Endothelial cell of umbilical vein (primary cell): Measurements from ENCODE around the gene DNAJA4. TPM values are rescaled to one million over a fixed set of nuclear protein-coding genes. Genes with fewer than 3 reads are reported as not detected.

Source experiments
- BruUV-seq: library from RNA; stranded (reverse); fragments of 400-500 nt; replicated peaks from 2 replicates; lab custom pipeline; 2021; lab: Mats Ljungman, UMichigan
- CTCF ChIA-PET: fragments of 300-600, 350-600 bp; sonication (Branson Sonifier 250); formaldehyde crosslinking; loops from one replicate; lab custom pipeline; 2021; ENCODE audit warnings: antibody characterized with exemption, inconsistent platforms; lab: Charles Lee
- POLR2A ChIA-PET: fragments of 300-600, 350-600 bp; sonication (Branson Sonifier 250); formaldehyde crosslinking; loops from one replicate; lab custom pipeline; 2021; ENCODE audit warnings: antibody characterized with exemption, inconsistent platforms; lab: Charles Lee
- DNase-seq: peaks from one replicate; pipeline ENCODE4 v3.0.0-alpha.2; 2011; ENCODE audit warnings: low read depth, low spot score
- FAIRE-seq: peaks from 2 replicates; lab custom pipeline; 2011; peaks lifted over from hg19 to GRCh38; lab: Jason Lieb, UNC
- H2AFZ ChIP-seq: 2 replicates; pipeline ENCODE4 v1.6.0; 2012; ENCODE audit warnings: low read depth, low read length, control low read depth, inconsistent platforms
- H3K27ac ChIP-seq: 2 replicates; pipeline ENCODE4 v1.5.1; 2011; ENCODE audit warnings: low read depth, mild to moderate bottlenecking, control low read depth, low read length, moderate library complexity; ENCODE audit not compliant: insufficient read depth
- H3K27me3 ChIP-seq, 2 experiments: 2 replicates each; pipeline versions ENCODE4 v1.6.0 to v1.6.1; 2011; ENCODE audit warnings: low read length in 2 of 2, mixed read lengths in 1 of 2; ENCODE audit not compliant: control insufficient read depth in 2 of 2, insufficient read depth in 2 of 2
- H3K36me3 ChIP-seq, 2 experiments: 2 replicates in 1 of 2; 3 replicates in 1 of 2; pipeline ENCODE4 v1.5.1; 2011; ENCODE audit warnings: low read length in 2 of 2, mild to moderate bottlenecking in 1 of 2, moderate library complexity in 1 of 2; ENCODE audit not compliant: control insufficient read depth in 2 of 2, insufficient read depth in 2 of 2; ENCODE audit errors: extremely low read depth in 1 of 2
- H3K4me1 ChIP-seq: 3 replicates; pipeline ENCODE4 v1.5.1; 2011; ENCODE audit warnings: mild to moderate bottlenecking, low read length; ENCODE audit not compliant: control insufficient read depth, insufficient read depth; ENCODE audit errors: extremely low read depth
- H3K4me2 ChIP-seq: 2 replicates; pipeline ENCODE4 v1.6.1; 2011; ENCODE audit warnings: low read length, control low read depth, mixed read lengths; ENCODE audit not compliant: insufficient read depth
- H3K4me3 ChIP-seq, 3 experiments: fragments of 200-600 bp in 1 of 3; sonication (generic), shearing (Covaris generic) in 1 of 3; replicated peaks in 1 of 3; 2 replicates each; pipeline ENCODE4 v1.5.1; 2011 to 2016; ENCODE audit warnings: control low read depth in 3 of 3, low read length in 3 of 3, mild to moderate bottlenecking in 2 of 3, inconsistent platforms in 1 of 3, low read depth in 1 of 3, moderate library complexity in 1 of 3; ENCODE audit not compliant: insufficient read depth in 1 of 3
- H3K79me2 ChIP-seq: 2 replicates; pipeline ENCODE4 v1.6.0; 2012; ENCODE audit warnings: low read length, inconsistent platforms; ENCODE audit not compliant: control insufficient read depth, insufficient read depth
- H3K9ac ChIP-seq: replicated peaks from 2 replicates; pipeline ENCODE3; 2011; ENCODE audit warnings: low read length, control low read depth; ENCODE audit not compliant: insufficient read depth; ENCODE audit errors: extremely low read depth
- H3K9me1 ChIP-seq: replicated peaks from 3 replicates; pipeline ENCODE4 v1.6.0; 2011; ENCODE audit warnings: mild to moderate bottlenecking, low read length; ENCODE audit not compliant: control insufficient read depth, insufficient read depth; ENCODE audit errors: extremely low read depth
- H3K9me3 ChIP-seq: replicated peaks from 2 replicates; pipeline ENCODE4 v1.5.1; 2012; ENCODE audit warnings: low read length, inconsistent platforms; ENCODE audit not compliant: control insufficient read depth, insufficient read depth
- H4K20me1 ChIP-seq: replicated peaks from 2 replicates; pipeline ENCODE3; 2011; ENCODE audit warnings: mild to moderate bottlenecking, low read length; ENCODE audit not compliant: control insufficient read depth, insufficient read depth; ENCODE audit errors: extremely low read depth
- EZH2 ChIP-seq: IDR thresholded peaks from 2 replicates; pipeline ENCODE4 v1.6.1; 2012; ENCODE audit warnings: borderline replicate concordance, low read depth, mild to moderate bottlenecking, moderate library complexity, low read length, inconsistent platforms; ENCODE audit not compliant: severe bottlenecking
- FOS ChIP-seq: IDR thresholded peaks from 2 replicates; pipeline ENCODE4 v1.6.1; 2011; ENCODE audit warnings: mild to moderate bottlenecking, low read length, moderate library complexity, borderline replicate concordance; ENCODE audit not compliant: insufficient read depth
- GATA2 ChIP-seq: IDR thresholded peaks from 2 replicates; pipeline ENCODE4 v1.7.0; 2011; ENCODE audit warnings: low read depth, mild to moderate bottlenecking, moderate library complexity, mixed read lengths, low read length; ENCODE audit not compliant: insufficient read length, insufficient read depth
- JUN ChIP-seq: IDR thresholded peaks from 2 replicates; pipeline ENCODE4 v1.6.1; 2011; ENCODE audit warnings: borderline replicate concordance, low read depth; ENCODE audit not compliant: insufficient read length, insufficient read depth
- MAX ChIP-seq: IDR thresholded peaks from 2 replicates; pipeline ENCODE4 v1.6.1; 2011; ENCODE audit not compliant: insufficient read depth, insufficient read length
- MYC ChIP-seq: IDR thresholded peaks from one replicate; pipeline ENCODE4 v1.6.1; 2011; ENCODE audit warnings: mild to moderate bottlenecking, low read depth, low read length
- POLR2A ChIP-seq: IDR thresholded peaks from 2 replicates; pipeline ENCODE4 v1.6.1; 2012; ENCODE audit warnings: low read depth, mild to moderate bottlenecking, control low read depth, low read length
- POLR2AphosphoS5 ChIP-seq: IDR thresholded peaks from 2 replicates; pipeline ENCODE4 v1.6.1; 2012; ENCODE audit warnings: low read depth, mild to moderate bottlenecking, control low read depth, low read length, moderate library complexity; ENCODE audit not compliant: insufficient read depth
- dilution Hi-C: fragments of 300-500 bp; cut with MboI; formaldehyde crosslinking; loops from one replicate; pipeline ENCODE4 v1.15.0; 2019; ENCODE audit warnings: low sequenced_read_pairs; ENCODE audit not compliant: extremely low pct_ligation_motif_present
- intact Hi-C: fragments of 100-400 bp; cut with micrococcal nuclease; formaldehyde crosslinking; loops from one replicate; pipeline ENCODE4 v1.10.0; 2022
- polyA plus RNA-seq, 4 experiments: library from polyadenylated mRNA; depleted of rRNA in 3 of 4; stranded (reverse) in 3 of 4; unstranded in 1 of 4; fragments of >200 nt; gene quantifications; 2 replicates each; pipeline versions ENCODE4 v1.2.1 to v1.2.3, GENCODE V29; 2011 to 2012; ENCODE audit warnings: missing spikeins in 1 of 4
- total RNA-seq: library from RNA; stranded (reverse); gene quantifications from 2 replicates; pipeline ENCODE4 v1.2.3, GENCODE V29; 2021
- TF ChIP-seq, protein P1 (sequence below), 2 donors: IDR thresholded peaks; 1 replicate in 1 of 2; 2 replicates in 1 of 2; pipeline ENCODE4 v1.5.1; 2011; ENCODE audit warnings: low read length in 2 of 2, mild to moderate bottlenecking in 2 of 2, moderate library complexity in 2 of 2, control low read depth in 1 of 2, inconsistent platforms in 1 of 2, low read depth in 1 of 2; ENCODE audit not compliant: insufficient read depth in 1 of 2; ENCODE audit errors: extremely low read depth in 1 of 2

DNAJA4 gene
- total and polyA plus RNA-seq, 2 donors (not counting 3 experiments of a cell fraction or from before 2014, with no cell fraction given) = 17.3 to 21.3 TPM

- Histone ChIP-seq H3K9me1 (no peaks in the 10 kb centered on the region), H3K4me1 (no peaks in the 10 kb centered on the region), H3K79me2 (no peaks in the 10 kb centered on the region), H3K4me3 (no peak overlapping the region), H3K27ac (no peak overlapping the region), H3K9ac (no peak overlapping the region), H3K4me2 (no peak overlapping the region), H3K36me3 (no peaks in the 10 kb centered on the region), H4K20me1 (no peaks in the 10 kb centered on the region), H3K27me3 (peaks cover 4 to 7% of the 10 kb centered on the region in 2 experiments), H3K9me3 (no peaks in the 10 kb centered on the region), H2AFZ (no peak overlapping the region)
- intact Hi-C loops (no loop called here), dilution Hi-C loops (no loop called here)
- BruUV-seq = no TSS peak
- no peak for DNase-seq
- FAIRE-seq = no peak
- CTCF ChIA-PET = interaction anchor here (1.2 kb wide), 1 partner anchor 17 kb away, joined by 3 read pairs; no protein-coding TSS in a partner anchor
- POLR2A ChIA-PET = no interaction called here
- TF ChIP-seq MYC (no peak), EZH2 (no peak), GATA2 (no peak), MAX (no peak), POLR2A (no peak), JUN (no peak), FOS (no peak), POLR2AphosphoS5 (no peak)
- TF ChIP-seq, protein P1, sequence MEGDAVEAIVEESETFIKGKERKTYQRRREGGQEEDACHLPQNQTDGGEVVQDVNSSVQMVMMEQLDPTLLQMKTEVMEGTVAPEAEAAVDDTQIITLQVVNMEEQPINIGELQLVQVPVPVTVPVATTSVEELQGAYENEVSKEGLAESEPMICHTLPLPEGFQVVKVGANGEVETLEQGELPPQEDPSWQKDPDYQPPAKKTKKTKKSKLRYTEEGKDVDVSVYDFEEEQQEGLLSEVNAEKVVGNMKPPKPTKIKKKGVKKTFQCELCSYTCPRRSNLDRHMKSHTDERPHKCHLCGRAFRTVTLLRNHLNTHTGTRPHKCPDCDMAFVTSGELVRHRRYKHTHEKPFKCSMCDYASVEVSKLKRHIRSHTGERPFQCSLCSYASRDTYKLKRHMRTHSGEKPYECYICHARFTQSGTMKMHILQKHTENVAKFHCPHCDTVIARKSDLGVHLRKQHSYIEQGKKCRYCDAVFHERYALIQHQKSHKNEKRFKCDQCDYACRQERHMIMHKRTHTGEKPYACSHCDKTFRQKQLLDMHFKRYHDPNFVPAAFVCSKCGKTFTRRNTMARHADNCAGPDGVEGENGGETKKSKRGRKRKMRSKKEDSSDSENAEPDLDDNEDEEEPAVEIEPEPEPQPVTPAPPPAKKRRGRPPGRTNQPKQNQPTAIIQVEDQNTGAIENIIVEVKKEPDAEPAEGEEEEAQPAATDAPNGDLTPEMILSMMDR (IDR thresholded peaks at IDR 0.05; ENCODE audit: extremely low read depth in 1 of 2, insufficient read depth in 1 of 2, low read depth in 1 of 2, low read length in 2 of 2) = no peak
Measured at GRCh38 chr15:78222745-78223395, 41.5 kb upstream of the DNAJA4 start.
